Measurements from ENCODE around the gene DDT. TPM values are rescaled to one million over a fixed set of nuclear protein-coding genes. Genes with fewer than 3 reads are reported as not detected.

Gene DDT
- polyA plus RNA-seq, 2 of the 4 experiments (the other 2 are of a cell fraction) = 119 to 173 TPM

GRCh38 chr22:24003887-24004286 lies 29.6 kb upstream of the DDT start:
- H3K9me3 ChIP-seq = no peaks in the 10 kb centered on the region
- POLR2A ChIA-PET = no interaction called here
- H3K4me3 ChIP-seq = no peak overlapping the region
- no peak overlapping the region for H3K27ac ChIP-seq
- TF ChIP-seq MAX (IDR thresholded peaks at IDR 0.05) (no peak), TFCP2L1 (CRISPR knock-in tag; IDR thresholded peaks at IDR 0.05) (no peak), CHD2 (IDR thresholded peaks at IDR 0.05; ENCODE audit: low read length, partially characterized antibody) (no peak), HOXB5 (CRISPR knock-in tag; IDR thresholded peaks at IDR 0.05) (no peak), RCOR1 (IDR thresholded peaks at IDR 0.05; ENCODE audit: low read depth, low read length) (no peak), JUNB (IDR thresholded peaks at IDR 0.05) (no peak), ZSCAN20 (CRISPR knock-in tag; IDR thresholded peaks at IDR 0.05) (no peak), ESRRA (IDR thresholded peaks at IDR 0.05; ENCODE audit: borderline replicate concordance, low read length) (no peak), BHLHE40 (IDR thresholded peaks at IDR 0.05; ENCODE audit: low read depth, low read length) (no peak), KDM1A (IDR thresholded peaks at IDR 0.05; ENCODE audit: low read depth) (no peak), SREBF2 (IDR thresholded peaks at IDR 0.05) (no peak), HES2 (IDR thresholded peaks at IDR 0.05) (no peak), HDAC2 (IDR thresholded peaks at IDR 0.05) (no peak), MAFK (IDR thresholded peaks at IDR 0.05; ENCODE audit: partially characterized antibody) (no peak), HOXB13 (CRISPR knock-in tag; IDR thresholded peaks at IDR 0.05; ENCODE audit: low read depth) (no peak)
- H3K4me1 ChIP-seq = no peaks in the 10 kb centered on the region
- FAIRE-seq (no peak), DNase-seq (ENCODE audit: low read depth in 1 of 2, low spot score in 1 of 2) (no peak), ATAC-seq (no peak)
- H3K4me2 ChIP-seq = no peak overlapping the region
- CTCF ChIA-PET = interaction anchor here (1.5 to 2.0 kb wide), 3 partner anchors 19 to 185 kb away, joined by 5 to 8 read pairs (median 5); no protein-coding TSS in a partner anchor
- WGBS (ENCODE audit: missing lambda C conversion rate) = 81% methylated on average over 9 of the region's 9 CpGs

GRCh38 chr22:24002851-24003250 lies 28.6 kb upstream of the DDT start:
- peak in 1 of 2 experiments; percentile 7 for DNase-seq (ENCODE audit: low read depth in 1 of 2, low spot score in 1 of 2)
- ChIA-PET POLR2A (no interaction called here), CTCF (interaction anchor here (0.6 to 1.5 kb wide), 2 partner anchors 11 to 154 kb away, joined by 4 to 8 read pairs; no protein-coding TSS in a partner anchor)
- Histone ChIP-seq H3K27ac (no peak overlapping the region), H3K4me1 (no peaks in the 10 kb centered on the region), H3K4me2 (no peak overlapping the region), H3K4me3 (no peak overlapping the region), H3K9me3 (no peaks in the 10 kb centered on the region)
- TF ChIP-seq USF2 (IDR thresholded peaks at IDR 0.05) (no peak), CEBPB (IDR thresholded peaks at IDR 0.05) (peak in 1 of 2 experiments; percentile 25; a peak in 1 of 4 replicates)
- WGBS (ENCODE audit: missing lambda C conversion rate) = 67% methylated on average over 5 of the region's 5 CpGs
- 0 out of 6 replicates have a peak, but pooled peaks of 1 of the 2 experiments have one; percentile 29 for ATAC-seq
- no peak for FAIRE-seq

GRCh38 chr22:24002272-24002671 lies 28.0 kb upstream of the DDT start:
- FAIRE-seq (no peak), ATAC-seq (no peak), DNase-seq (ENCODE audit: low read depth in 1 of 2, low spot score in 1 of 2) (no peak)
- 79% methylated on average over 10 of the region's 10 CpGs for WGBS (ENCODE audit: missing lambda C conversion rate)
- CTCF ChIA-PET = no interaction called here
- TF ChIP-seq RAD21 (conservative IDR thresholded peaks at IDR 0.05 in 1 of 2, IDR thresholded peaks at IDR 0.05 in 1 of 2) (no peak), FOSL2 (IDR thresholded peaks at IDR 0.05) (no peak), FOSL2 (CRISPR knock-in tag; IDR thresholded peaks at IDR 0.05) (no peak), CBX2 (IDR thresholded peaks at IDR 0.05; ENCODE audit: borderline replicate concordance, low read depth) (no peak), ELK1 (IDR thresholded peaks at IDR 0.05; ENCODE audit: low read depth, low read length) (no peak), BCL3 (IDR thresholded peaks at IDR 0.05) (no peak), HOXA7 (CRISPR knock-in tag; IDR thresholded peaks at IDR 0.05) (no peak)
- Histone ChIP-seq H3K4me2 (no peak overlapping the region), H3K9me3 (no peaks in the 10 kb centered on the region), H3K4me1 (no peaks in the 10 kb centered on the region), H3K4me3 (no peak overlapping the region), H3K27ac (no peak overlapping the region)
- POLR2A ChIA-PET = no interaction called here

Data from A549 (cell line).